ENCODE data around the gene TBL1X.

The TBL1X gene

GRCh38 chrX:9681011-9681410 lies 216.2 kb downstream of the TBL1X start:
- no peak overlapping the region for H3K27ac ChIP-seq
- no peak for TF ChIP-seq CTCF (conservative IDR thresholded peaks at IDR 0.05)
- TF ChIP-seq ZFX (IDR thresholded peaks at IDR 0.05): no peak

GRCh38 chrX:9681422-9681821 lies 216.6 kb downstream of the TBL1X start:
- H3K27ac ChIP-seq: no peak overlapping the region
- TF ChIP-seq ZFX (IDR thresholded peaks at IDR 0.05) (no peak), CTCF (conservative IDR thresholded peaks at IDR 0.05) (no peak)

- no peak overlapping the region for H3K27ac ChIP-seq
- TF ChIP-seq CTCF (conservative IDR thresholded peaks at IDR 0.05) (no peak), ZFX (IDR thresholded peaks at IDR 0.05) (no peak)
Measured at GRCh38 chrX:9682456-9682855, 217.6 kb downstream of the TBL1X start.

- no peak for TF ChIP-seq CTCF (conservative IDR thresholded peaks at IDR 0.05)
- TF ChIP-seq ZFX (IDR thresholded peaks at IDR 0.05): no peak
- H3K27ac ChIP-seq: no peak overlapping the region
Measured at GRCh38 chrX:9682861-9683260, 218.0 kb downstream of the TBL1X start.

GRCh38 chrX:9683350-9683749 lies 218.5 kb downstream of the TBL1X start:
- TF ChIP-seq ZFX (IDR thresholded peaks at IDR 0.05) (no peak), CTCF (conservative IDR thresholded peaks at IDR 0.05) (no peak)
- no peak overlapping the region for H3K27ac ChIP-seq

- H3K27ac ChIP-seq: no peak overlapping the region
- TF ChIP-seq ZFX (IDR thresholded peaks at IDR 0.05): no peak
- TF ChIP-seq CTCF (conservative IDR thresholded peaks at IDR 0.05): no peak
Measured at GRCh38 chrX:9687899-9688298, 223.0 kb downstream of the TBL1X start.

GRCh38 chrX:9688833-9689232 lies 224.0 kb downstream of the TBL1X start:
- H3K27ac ChIP-seq: no peak overlapping the region
- TF ChIP-seq ZFX (IDR thresholded peaks at IDR 0.05): no peak
- no peak for TF ChIP-seq CTCF (conservative IDR thresholded peaks at IDR 0.05)
